ENCODE measurements around the gene SYNM.
"Not testable (repeated sequence)": the region's sequence is repeated elsewhere in the genome, so short reads cannot be mapped to it uniquely, and the experiment has no call there.

SYNM gene

GRCh38 chr15:99106417-99107220 is 1.7 kb downstream of the SYNM start:
- FAIRE-seq: no peak

- no peak for FAIRE-seq
Observed at GRCh38 chr15:99108993-99109392, 4.1 kb downstream of the SYNM start.

GRCh38 chr15:99109555-99110021 is 4.7 kb downstream of the SYNM start:
- no peak for FAIRE-seq

- FAIRE-seq: no peak
Observed at GRCh38 chr15:99110093-99110492, 5.2 kb downstream of the SYNM start.

- FAIRE-seq: no peak
Observed at GRCh38 chr15:99110581-99111320, 5.9 kb downstream of the SYNM start.

GRCh38 chr15:99111641-99112040 is 6.8 kb downstream of the SYNM start:
- not testable (repeated sequence) for FAIRE-seq

GRCh38 chr15:99113547-99114271 is 8.8 kb downstream of the SYNM start:
- FAIRE-seq: no peak

GRCh38 chr15:99114511-99115299 is 9.8 kb downstream of the SYNM start:
- FAIRE-seq: no peak

- FAIRE-seq: no peak
Observed at GRCh38 chr15:99115300-99116215, 10.7 kb downstream of the SYNM start.

GRCh38 chr15:99117111-99117510 is 12.2 kb downstream of the SYNM start:
- FAIRE-seq: no peak

GRCh38 chr15:99117563-99118257 is 12.8 kb downstream of the SYNM start:
- FAIRE-seq: no peak

- FAIRE-seq: no peak
Observed at GRCh38 chr15:99118258-99118632, 13.4 kb downstream of the SYNM start.

GRCh38 chr15:99118801-99119546 is 14.1 kb downstream of the SYNM start:
- no peak for FAIRE-seq

GRCh38 chr15:99120050-99120777 is 15.3 kb downstream of the SYNM start:
- no peak for FAIRE-seq

- no peak for FAIRE-seq
Observed at GRCh38 chr15:99121207-99121606, 16.3 kb downstream of the SYNM start.

GRCh38 chr15:99121691-99122410 is 17.0 kb downstream of the SYNM start:
- FAIRE-seq: no peak

- peak; percentile 60 for FAIRE-seq
Observed at GRCh38 chr15:99122831-99123712, 18.2 kb downstream of the SYNM start.

Measured in A204.1 (cell line).